Activated CD8-positive, alpha-beta memory T cell treated with anti-CD3 and anti-CD28 coated beads, Interleukin-2, amount 50 U/mL, for 4 hours (primary cell): Measurements from ENCODE around the gene TCP10L.
"Not testable (repeated sequence)": the region's sequence is repeated elsewhere in the genome, so short reads cannot be mapped to it uniquely, and the experiment has no call there.

Experiments
- DNase-seq: peaks from one replicate; pipeline ENCODE4 v3.0.0-alpha.2; 2020

Gene TCP10L

DNA sequence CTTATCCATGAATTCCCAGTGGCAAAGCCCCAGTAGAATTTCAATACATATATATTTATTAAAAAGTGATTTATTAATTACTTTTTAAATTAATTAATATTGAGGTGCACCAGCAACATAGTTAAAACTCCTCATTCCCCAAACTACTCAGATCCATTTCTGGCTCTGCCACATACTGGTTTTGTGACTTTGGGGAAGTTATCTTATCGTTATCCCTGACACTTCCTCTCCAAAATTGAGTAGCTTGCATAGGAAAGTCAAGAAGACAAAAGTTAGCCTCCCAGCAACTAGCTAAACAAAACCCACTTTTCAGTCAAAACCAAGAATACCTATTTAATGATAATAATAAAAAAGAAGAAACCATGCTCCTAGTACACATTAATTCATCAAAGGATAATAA is 35.9 kb downstream of the TCP10L start:
- DNase-seq: no peak

DNA sequence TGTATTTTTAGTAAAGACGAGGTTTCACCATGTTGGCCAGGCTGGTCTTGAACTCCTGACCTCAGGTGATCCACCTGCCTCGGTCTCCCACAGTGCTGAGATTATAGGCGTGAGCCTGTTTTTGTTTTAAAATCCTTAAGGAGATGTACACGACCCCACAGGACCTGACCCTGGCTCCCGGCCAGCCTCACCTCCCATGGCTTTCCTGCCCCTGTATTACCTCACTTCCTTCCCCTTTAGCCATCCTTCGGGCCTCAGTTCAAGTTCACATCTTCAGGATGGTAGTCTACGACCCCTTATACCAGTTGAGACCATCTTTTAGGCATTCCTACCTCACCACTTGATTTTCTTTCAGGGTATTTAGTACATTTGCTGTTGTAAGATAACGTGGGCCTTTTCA is 36.3 kb downstream of the TCP10L start:
- no peak for DNase-seq

DNA sequence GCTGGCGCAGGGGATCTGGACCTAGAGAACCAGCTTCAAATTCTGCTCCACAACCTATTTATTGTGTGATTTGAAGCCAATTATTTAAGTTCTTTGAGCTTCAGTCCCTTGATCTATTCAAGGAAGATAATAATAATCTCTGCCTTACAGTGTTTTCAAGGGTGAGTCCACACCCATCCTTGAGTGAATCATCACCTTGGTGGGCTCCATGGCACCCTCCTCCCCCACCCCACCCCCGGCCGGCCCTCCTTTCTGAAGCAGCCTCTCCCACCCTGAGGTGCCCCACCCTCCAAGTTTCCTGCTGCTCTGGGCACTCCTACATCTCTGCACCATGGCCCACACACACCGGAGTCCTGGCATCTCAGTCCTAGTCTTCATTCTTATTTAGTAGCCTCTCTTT is 38.3 kb downstream of the TCP10L start:
- no peak for DNase-seq

DNA sequence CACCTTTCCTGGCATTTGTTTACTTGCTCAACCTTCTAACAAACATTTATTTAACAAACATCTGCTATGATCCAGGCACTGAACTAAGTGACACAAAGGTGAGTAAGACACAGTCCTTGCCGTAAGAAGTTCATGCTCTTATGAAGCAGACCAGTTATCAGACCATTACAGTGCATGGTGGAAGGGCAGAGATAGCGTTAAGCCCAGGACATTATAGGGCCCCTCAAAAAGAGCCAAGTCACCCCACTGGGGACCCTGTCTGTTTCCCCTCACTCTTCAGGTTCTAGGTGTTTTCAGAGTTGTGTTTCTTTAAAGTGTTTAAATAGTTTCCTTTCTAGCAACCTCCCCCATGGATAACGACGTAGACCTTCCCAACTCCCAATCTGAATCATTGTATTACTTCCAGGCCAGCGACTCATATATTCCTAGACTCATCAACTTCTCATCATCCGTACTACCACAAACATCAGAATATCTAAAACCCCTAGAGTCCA is 39.3 kb downstream of the TCP10L start:
- no peak for DNase-seq

DNA sequence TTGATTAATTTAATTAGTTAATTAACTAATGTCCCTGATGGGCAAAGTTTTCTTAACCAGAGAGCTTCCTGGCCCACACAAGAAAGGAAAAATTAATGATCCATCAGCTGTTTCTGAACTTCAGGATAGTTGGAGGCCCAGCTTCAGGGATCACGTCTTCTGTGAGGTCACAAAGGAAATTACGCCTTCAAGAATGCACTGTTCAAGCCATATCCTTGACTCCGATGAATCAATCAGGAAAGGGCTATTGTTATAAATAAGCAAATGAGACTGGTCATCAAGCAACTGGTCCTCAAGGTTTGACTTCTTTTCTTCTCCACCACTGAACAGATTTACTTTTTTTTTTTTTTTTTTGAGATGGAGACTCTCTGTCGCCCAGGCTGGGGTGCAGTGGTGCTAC is 40.6 kb downstream of the TCP10L start:
- no peak for DNase-seq

DNA sequence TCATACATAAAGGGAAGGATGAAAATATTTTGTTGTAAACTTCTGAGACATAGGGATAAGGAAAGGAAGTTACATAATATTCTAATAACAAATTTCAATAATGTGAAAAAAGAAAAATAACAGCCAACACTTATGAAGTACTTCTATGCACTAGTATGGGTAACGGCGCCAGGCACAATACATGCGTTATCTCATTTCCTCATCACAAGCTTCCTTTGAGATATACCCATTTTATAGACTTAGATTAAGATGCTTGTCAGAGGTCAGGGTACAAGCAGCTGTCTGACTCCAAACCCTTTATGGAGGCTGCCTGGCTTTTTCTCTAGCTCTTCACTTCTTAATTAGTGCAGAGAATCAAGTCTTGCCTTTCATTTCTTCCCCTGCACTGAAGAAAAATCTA is 41.3 kb downstream of the TCP10L start:
- no peak for DNase-seq

DNA sequence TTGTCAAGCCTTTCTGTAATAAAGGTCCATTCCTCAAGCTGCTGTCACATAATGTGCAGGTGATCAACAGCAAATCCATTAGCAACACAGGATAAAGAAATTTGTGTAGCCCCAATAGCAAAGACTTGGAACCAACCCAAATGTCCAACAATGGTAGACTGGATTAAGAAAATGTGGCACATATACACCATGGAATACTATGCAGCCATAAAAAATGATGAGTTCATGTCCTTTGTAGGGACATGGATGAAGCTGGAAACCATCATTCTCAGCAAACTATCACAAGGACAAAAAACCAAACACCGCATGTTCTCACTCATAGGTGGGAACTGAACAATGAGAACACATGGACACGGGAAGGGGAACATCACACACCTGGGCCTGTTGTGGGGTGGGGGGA is 42.3 kb downstream of the TCP10L start:
- DNase-seq: not testable (repeated sequence)

DNA sequence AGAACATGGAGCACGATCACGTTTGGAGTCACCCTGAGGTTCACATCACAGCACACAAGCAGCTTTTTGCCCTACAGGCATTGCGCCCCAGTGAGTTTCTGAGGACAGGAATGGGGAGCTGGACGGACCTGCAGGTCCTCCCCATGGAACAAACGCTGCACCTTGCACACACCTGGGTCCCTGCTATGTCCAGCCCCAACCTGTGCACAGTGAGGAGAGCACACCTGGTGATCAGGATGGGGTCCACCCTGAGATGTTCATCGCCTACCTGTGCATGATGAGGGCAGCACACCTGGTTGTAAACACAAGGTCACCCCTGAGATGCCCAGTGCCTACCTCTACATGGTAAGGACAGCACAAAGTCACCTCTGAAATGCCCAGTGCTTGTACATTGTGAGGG is 45.9 kb downstream of the TCP10L start:
- no peak for DNase-seq

DNA sequence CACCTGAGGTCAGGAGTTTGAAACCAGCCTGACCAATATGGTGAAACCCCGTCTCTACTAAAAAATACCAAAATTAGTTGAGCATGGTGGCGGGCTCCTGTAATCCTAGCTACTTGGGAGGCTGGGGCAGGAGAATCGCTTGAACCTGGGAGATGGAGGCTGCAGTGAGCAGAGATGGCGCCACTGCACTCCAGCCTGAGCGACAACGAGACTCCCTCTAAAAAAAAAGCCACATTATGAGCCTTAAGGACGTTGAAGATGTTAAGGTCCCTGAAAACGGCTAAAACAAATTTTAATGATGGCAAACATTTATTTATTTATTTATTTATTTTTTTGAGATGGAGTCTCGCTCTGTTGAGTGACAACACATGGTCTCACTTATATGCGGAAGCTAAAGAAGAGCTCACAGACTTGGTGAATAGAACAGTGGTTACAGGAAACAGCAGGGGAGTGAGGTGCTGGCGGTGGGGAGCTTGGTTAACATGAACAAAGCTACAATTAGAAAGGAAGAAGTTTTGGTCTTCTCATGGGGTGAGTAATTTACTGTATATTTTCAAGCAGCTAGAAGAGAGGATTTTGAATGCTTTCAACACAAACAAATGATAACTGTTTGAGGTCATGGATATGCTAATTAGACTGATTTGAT is 47.1 kb downstream of the TCP10L start:
- DNase-seq: peak; percentile 39

DNA sequence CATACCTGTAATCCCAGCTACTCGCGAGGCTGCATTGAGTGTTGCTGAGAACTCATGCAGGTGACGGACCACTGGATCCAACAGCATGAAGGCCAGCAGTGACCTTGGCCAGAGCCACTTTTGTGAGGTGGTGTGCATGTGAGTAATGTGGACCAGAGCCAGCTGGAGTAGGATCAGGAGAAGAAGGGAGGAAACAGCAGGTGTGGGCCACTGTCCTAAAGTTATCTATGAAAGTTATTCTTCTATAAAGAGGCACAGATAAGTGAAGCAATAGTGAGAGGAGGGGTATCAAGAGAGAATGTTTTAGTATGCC is 47.8 kb downstream of the TCP10L start:
- no peak for DNase-seq

DNA sequence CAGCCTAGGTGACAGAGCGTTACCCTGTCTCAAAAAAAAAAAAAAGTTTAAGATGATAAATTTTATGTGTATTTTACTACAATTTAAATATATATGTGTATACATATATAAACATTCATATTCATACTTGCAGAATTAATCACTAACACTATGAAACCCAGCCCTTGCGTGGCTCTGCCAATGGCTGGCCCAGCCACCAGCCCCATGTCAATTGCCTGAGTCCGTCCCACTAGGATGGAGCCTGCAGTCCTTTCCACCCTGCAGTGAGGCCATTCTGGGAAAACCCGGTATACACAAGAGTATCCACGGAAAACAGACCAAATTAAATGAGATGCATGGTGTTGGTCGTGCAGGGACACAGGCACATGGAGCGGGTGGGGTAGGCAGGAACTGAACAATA is 49.7 kb downstream of the TCP10L start:
- no peak for DNase-seq

DNA sequence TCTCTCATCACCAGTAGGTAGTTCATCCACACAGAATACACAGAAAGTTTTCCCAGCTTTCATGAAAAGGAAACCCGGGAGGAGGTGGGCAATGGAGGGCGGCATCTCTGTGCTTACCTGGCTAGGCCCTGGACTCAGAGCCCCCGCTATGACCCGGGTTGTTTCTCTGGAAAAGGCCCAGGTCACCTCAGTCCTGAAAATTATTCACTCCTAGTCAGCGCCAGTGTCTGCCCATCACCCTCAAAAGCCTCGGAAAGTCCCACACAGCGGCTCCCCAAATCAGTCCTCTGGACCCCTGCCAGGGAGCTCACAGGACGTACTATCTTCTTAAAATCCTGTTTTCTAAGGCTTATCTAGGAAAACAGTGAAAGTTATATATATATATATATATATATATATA is 51.2 kb downstream of the TCP10L start:
- no peak for DNase-seq

DNA sequence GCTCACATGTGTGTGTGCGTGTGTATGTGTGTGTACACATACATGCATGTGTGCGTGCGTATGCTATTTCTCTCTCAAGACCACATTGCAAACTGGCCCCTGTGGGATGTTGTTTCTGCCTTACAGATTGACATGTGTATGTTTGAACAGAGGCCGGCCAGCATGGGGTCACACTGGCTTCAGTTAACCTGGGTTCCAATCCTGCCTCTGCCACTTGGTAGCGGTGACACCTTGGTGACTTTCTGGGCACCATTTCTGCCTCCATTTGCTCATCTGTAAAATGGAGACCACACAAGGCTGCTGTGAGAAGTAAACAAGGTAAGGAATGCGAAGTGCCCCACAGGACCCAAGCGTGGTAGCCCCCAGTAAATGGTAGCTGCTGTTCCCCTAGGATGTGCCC is 51.7 kb downstream of the TCP10L start:
- no peak for DNase-seq

DNA sequence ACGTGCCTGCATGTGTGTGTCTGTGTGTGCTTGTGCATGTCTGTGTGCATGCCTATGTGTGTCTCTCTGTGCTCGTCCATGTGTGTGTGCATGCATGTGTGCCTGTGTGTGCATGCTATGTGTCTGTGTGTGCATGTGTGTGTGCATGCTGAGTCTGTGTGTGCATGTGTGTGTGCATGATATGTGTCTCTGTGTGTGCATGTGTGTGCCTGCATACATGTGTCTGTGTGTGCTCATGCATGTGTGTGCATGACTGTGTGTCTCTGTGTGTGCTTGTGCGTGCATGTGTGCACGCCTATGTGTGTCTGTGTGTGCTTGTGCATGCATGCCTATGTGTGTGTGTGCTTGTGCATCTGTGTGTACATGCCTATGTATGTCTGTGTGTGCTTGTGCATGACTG is 52.3 kb downstream of the TCP10L start:
- no peak for DNase-seq

DNA sequence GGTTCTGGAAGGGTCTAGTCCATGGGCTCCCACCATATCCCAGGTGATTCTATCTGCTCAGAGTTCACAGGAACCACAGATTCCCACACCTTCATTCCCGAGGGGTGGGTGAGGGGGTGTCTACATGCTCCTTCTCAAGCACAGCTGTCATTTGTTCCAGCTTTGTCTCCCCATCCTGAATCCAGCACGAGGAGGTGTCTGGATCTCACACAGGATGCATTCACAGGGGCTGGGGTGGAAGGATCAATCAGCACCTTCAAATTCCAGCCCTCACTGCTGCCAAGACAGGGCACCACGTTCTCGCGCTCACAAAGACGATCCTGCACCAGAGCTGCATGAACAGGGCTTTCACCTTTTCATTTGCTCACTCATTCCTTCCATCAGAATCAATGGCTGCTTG is 52.7 kb downstream of the TCP10L start:
- DNase-seq: no peak

DNA sequence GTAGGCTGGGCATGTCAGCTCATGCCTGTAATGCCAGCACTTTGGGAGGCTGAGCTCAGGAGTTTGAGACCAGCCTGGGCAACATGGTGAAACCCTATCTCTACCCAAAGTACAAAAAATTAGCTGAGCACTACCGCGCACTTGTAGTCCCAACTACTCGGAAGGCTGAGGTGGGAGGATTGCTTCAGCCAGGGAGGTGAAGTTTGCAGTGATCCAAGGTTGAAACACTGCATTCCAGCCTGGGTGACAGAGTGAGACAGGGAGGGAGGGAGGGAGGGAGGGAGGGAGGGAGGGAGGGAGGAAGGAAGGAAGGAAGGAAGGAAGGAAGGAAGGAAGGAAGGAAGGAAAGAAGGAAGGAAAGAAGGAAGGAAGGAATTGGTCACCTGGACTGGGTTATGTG is 53.8 kb downstream of the TCP10L start:
- not testable (repeated sequence) for DNase-seq

DNA sequence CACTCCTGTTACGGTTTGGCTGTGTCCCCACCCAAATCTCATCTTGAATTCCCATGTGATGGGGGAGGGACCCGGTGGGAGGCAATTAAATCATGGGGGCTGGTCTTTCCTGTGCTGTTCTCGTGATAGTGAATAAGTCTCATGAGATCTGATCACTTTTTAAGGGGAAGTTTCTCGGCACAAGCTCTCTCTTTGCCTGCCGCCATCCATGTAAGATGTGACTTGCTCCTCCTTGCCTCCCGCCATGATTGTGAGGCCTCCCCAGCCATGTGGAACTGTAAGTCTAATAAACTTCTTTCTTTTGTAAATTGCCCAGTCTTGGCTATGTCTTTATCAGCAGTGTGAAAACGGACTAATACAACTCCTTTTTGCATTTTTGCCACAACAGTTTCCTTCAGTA is 54.5 kb downstream of the TCP10L start:
- DNase-seq: not testable (repeated sequence)

DNA sequence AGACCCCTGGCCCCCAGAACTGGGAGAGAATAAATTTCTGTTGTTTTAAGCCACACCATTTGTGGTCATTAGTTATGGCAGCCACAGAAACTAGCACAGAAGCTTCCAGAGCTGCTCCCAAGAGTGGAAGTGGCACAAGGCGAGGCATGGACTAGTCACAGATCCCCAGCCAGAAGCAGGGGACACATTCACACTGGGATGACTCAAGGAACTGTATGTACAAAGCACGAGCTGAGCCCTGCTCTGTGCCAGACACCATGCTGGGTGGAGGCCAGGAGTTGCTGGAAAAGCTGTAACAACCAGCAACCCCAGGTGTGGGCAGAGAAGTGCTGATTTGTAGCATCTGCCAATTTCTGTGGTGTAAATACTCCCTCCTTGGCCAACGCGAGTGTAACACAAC is 55.6 kb downstream of the TCP10L start:
- no peak for DNase-seq

DNA sequence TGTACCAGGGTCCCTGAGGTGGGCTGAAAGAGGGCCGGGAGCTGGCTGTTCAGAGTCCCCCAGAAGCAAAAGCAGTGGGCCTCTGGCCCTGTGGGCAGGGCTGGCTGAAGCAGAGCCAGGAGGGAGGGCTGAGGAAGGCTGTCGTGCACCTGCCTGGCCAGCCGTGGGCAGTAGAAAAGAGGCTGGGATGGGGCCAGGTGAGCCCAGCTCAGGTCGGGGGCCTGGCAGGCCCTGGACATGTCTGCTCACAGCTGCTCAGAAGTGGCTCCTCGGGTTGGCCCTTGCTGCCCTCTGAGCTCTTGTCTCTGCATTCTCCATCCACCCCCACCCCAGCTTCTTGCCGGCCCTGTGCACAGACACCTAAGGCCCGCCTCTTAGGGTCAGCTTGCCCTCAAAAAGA is 60.0 kb downstream of the TCP10L start:
- DNase-seq: no peak

DNA sequence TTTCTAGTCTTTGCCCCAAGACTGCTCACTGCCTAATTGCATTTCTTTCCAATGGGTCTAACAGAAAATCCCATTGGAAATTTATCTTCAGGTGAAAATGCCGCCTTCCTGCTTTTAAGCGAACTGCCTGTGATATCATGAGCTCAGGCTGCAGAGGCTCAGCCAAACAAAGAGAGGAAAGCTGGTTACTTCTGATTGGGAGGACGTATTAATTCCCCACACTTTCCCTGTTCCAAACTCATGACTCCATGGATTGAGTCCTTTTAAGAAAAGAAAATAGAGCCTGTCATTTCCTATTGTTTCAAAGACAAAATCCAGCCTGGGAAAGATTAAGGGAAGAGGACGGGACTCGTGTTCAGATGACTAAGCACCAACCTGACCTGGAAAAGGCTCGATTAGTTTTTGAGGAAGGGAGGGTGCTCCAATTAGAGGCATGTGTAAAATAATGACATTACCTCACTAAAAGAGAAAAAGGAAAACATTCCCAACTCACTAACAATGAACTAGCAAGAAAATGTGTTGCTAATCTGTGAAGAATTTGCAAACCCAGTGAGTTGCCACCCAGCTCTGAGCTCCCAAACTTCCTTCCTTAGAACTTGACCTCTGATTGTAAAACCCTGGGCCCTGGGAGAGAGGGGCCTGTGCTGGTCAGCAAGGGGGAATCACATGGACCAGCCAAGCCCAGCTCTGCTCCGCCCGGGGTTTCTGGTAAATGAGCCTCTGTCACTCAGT is 61.2 kb downstream of the TCP10L start:
- no peak for DNase-seq
